Parathyroid adenoma (tissue), 2 donors: ENCODE results near the gene BPNT1.
"Not testable (repeated sequence)": the region's sequence is repeated elsewhere in the genome, so short reads cannot be mapped to it uniquely, and the experiment has no call there.

Source experiments
- H2AFZ ChIP-seq: fragments of 300-600 bp; sonication (generic); one replicate; pipeline ENCODE4 v1.7.0; 2017; ENCODE audit warnings: antibody characterized with exemption, mild to moderate bottlenecking
- H3K27ac ChIP-seq: fragments of 300-600 bp; sonication (generic); one replicate; pipeline ENCODE4 v1.7.0; 2017
- H3K27me3 ChIP-seq: fragments of 300-600 bp; sonication (generic); one replicate; pipeline ENCODE4 v1.7.0; 2017; ENCODE audit warnings: low read length; ENCODE audit not compliant: control insufficient read depth, insufficient read depth
- H3K36me3 ChIP-seq: fragments of 300-600 bp; sonication (generic); one replicate; pipeline ENCODE4 v1.7.0; 2017; ENCODE audit warnings: low read length; ENCODE audit not compliant: control insufficient read depth, insufficient read depth
- H3K4me1 ChIP-seq: fragments of 300-600 bp; sonication (generic); one replicate; pipeline ENCODE4 v1.7.0; 2017; ENCODE audit warnings: control low read depth
- H3K4me2 ChIP-seq: fragments of 300-600 bp; sonication (generic); one replicate; pipeline ENCODE4 v1.7.0; 2017; ENCODE audit warnings: low read length
- H3K4me3 ChIP-seq: fragments of 300-600 bp; sonication (generic); one replicate; pipeline ENCODE4 v1.7.0; 2017; ENCODE audit warnings: low read depth, low read length
- H3K79me2 ChIP-seq: fragments of 300-600 bp; sonication (generic); one replicate; pipeline ENCODE4 v1.7.0; 2017; ENCODE audit warnings: control low read depth
- H3K9ac ChIP-seq: fragments of 300-600 bp; sonication (generic); one replicate; pipeline ENCODE4 v1.7.0; 2017; ENCODE audit warnings: mild to moderate bottlenecking
- H3K9me3 ChIP-seq: fragments of 300-600 bp; sonication (generic); one replicate; pipeline ENCODE4 v1.7.0; 2017; ENCODE audit warnings: low read length; ENCODE audit not compliant: control insufficient read depth
- CTCF ChIP-seq: fragments of 300-600 bp; sonication (generic); IDR thresholded peaks from one replicate; pipeline ENCODE4 v1.7.0; 2017; ENCODE audit warnings: antibody characterized with exemption, mild to moderate bottlenecking
- donor health status: primary hyperparathyroidism.

Gene BPNT1

GRCh38 chr1:220094016-220094911 is 4.7 kb upstream of the BPNT1 start, which contains the start of gene IARS2:
Gene IARS2, plus strand, starts transcription at chr1:220094132. Its CDS starts 85 bp downstream, at chr1:220094217.
- peak within 1 kb of the TSS; percentile 46 for H3K9ac ChIP-seq
- no peaks in the 10 kb centered on the region for H3K9me3 ChIP-seq
- H3K4me3 ChIP-seq, result peak within 1 kb of the TSS; percentile 82
- no peaks in the 10 kb centered on the region for H3K27me3 ChIP-seq
- H3K79me2 ChIP-seq, result no peaks in the 10 kb centered on the region
- H3K4me1 ChIP-seq, result no peaks in the 10 kb centered on the region
- H3K4me2 ChIP-seq, result peak within 1 kb of the TSS; percentile 96
- no peaks in the 10 kb centered on the region for H3K36me3 ChIP-seq
- no peak for TF ChIP-seq CTCF
- H3K27ac ChIP-seq, result peak within 1 kb of the TSS; percentile 75
- peak within 1 kb of the TSS; percentile 94 for H2AFZ ChIP-seq

- Histone ChIP-seq H3K79me2 (no peaks in the 10 kb centered on the region), H3K27ac (no peak overlapping the region), H3K27me3 (no peaks in the 10 kb centered on the region), H3K9ac (no peak overlapping the region), H3K4me2 (peak overlapping the region; percentile 37), H2AFZ (peak overlapping the region; percentile 50), H3K9me3 (no peaks in the 10 kb centered on the region), H3K4me1 (no peaks in the 10 kb centered on the region), H3K4me3 (no peak overlapping the region), H3K36me3 (no peaks in the 10 kb centered on the region)
- no peak for TF ChIP-seq CTCF
Observed at GRCh38 chr1:220093361-220094015, 3.9 kb upstream of the BPNT1 start.

- Histone ChIP-seq H3K36me3 (no peaks in the 10 kb centered on the region), H3K4me2 (no peak overlapping the region), H3K4me3 (no peak overlapping the region), H3K4me1 (no peaks in the 10 kb centered on the region), H3K27ac (no peak overlapping the region), H3K27me3 (no peaks in the 10 kb centered on the region), H3K9ac (no peak overlapping the region), H3K79me2 (no peaks in the 10 kb centered on the region), H2AFZ (no peak overlapping the region), H3K9me3 (no peaks in the 10 kb centered on the region)
- no peak for TF ChIP-seq CTCF
Observed at GRCh38 chr1:220092694-220093093, 3.1 kb upstream of the BPNT1 start.

GRCh38 chr1:220086261-220086686 is 3.3 kb downstream of the BPNT1 start:
- not testable (repeated sequence) for H3K9ac ChIP-seq, H3K4me1 ChIP-seq, H3K4me2 ChIP-seq, H3K36me3 ChIP-seq, H3K79me2 ChIP-seq, H3K9me3 ChIP-seq, H3K27ac ChIP-seq, H3K27me3 ChIP-seq, H2AFZ ChIP-seq, H3K4me3 ChIP-seq

- Histone ChIP-seq H3K27me3 (no peaks in the 10 kb centered on the region), H3K4me1 (no peaks in the 10 kb centered on the region), H3K79me2 (no peaks in the 10 kb centered on the region), H2AFZ (no peak overlapping the region), H3K27ac (no peak overlapping the region), H3K9ac (no peak overlapping the region), H3K9me3 (no peaks in the 10 kb centered on the region), H3K4me2 (no peak overlapping the region), H3K36me3 (no peaks in the 10 kb centered on the region), H3K4me3 (no peak overlapping the region)
- no peak for TF ChIP-seq CTCF
Observed at GRCh38 chr1:220084460-220084859, 5.1 kb downstream of the BPNT1 start.
